HG02623 (cell line): ENCODE results near the gene IL1A.

Source experiments
- ATAC-seq: cut with Tn5 transposase; IDR thresholded peaks from one replicate; pipeline ENCODE4 v1.9.1; 2021; ENCODE audit warnings: moderate library complexity; ENCODE audit not compliant: unreplicated experiment

Gene IL1A

GRCh38 chr2:112793449-112793978 is 9.2 kb upstream of the IL1A start:
- ATAC-seq, result no peak

GRCh38 chr2:112792419-112792818 is 8.1 kb upstream of the IL1A start:
- ATAC-seq, result no peak

GRCh38 chr2:112791693-112792230 is 7.5 kb upstream of the IL1A start:
- no peak for ATAC-seq

GRCh38 chr2:112791019-112791418 is 6.7 kb upstream of the IL1A start:
- no peak for ATAC-seq

GRCh38 chr2:112790305-112790704 is 6.0 kb upstream of the IL1A start:
- ATAC-seq, result no peak

GRCh38 chr2:112789186-112789585 is 4.9 kb upstream of the IL1A start:
- no peak for ATAC-seq

- no peak for ATAC-seq
These were observed 4.4 kb upstream of the IL1A start for GRCh38 chr2:112788653-112789052.

GRCh38 chr2:112787729-112788393 is 3.6 kb upstream of the IL1A start:
- ATAC-seq, result no peak

GRCh38 chr2:112787294-112787693 is 3.0 kb upstream of the IL1A start:
- ATAC-seq, result no peak

GRCh38 chr2:112783187-112783714 is 1.0 kb downstream of the IL1A start:
- no peak for ATAC-seq

- ATAC-seq, result peak; percentile 88
These were observed 2.0 kb downstream of the IL1A start for GRCh38 chr2:112782234-112782799.

- ATAC-seq, result no peak
These were observed 4.7 kb downstream of the IL1A start for GRCh38 chr2:112779598-112779997.

GRCh38 chr2:112777036-112777435 is 7.3 kb downstream of the IL1A start:
- ATAC-seq, result no peak

- ATAC-seq, result no peak
These were observed 8.2 kb downstream of the IL1A start for GRCh38 chr2:112776113-112776512.

- ATAC-seq, result no peak
These were observed 9.6 kb downstream of the IL1A start for GRCh38 chr2:112774536-112775285.

GRCh38 chr2:112773556-112773955 is 10.7 kb downstream of the IL1A start:
- no peak for ATAC-seq

- no peak for ATAC-seq
These were observed 11.3 kb downstream of the IL1A start for GRCh38 chr2:112772911-112773475.

GRCh38 chr2:112772322-112772721 is 12.0 kb downstream of the IL1A start:
- ATAC-seq, result no peak

GRCh38 chr2:112768432-112768831 is 15.9 kb downstream of the IL1A start:
- no peak for ATAC-seq

- ATAC-seq, result no peak
These were observed 16.5 kb downstream of the IL1A start for GRCh38 chr2:112767693-112768330.

GRCh38 chr2:112765251-112765650 is 19.0 kb downstream of the IL1A start:
- no peak for ATAC-seq
